Prostate gland (tissue), 2 donors: ENCODE data around the gene PMS1. TPM values are rescaled to one million over a fixed set of nuclear protein-coding genes. Genes with fewer than 3 reads are reported as not detected.

Source experiments
- DNase-seq: peaks from one replicate; pipeline ENCODE4 v3.0.0-alpha.2; 2019; ENCODE audit warnings: low spot score
- H3K27ac ChIP-seq, 2 donors: fragments of 200-600 bp; sonication (generic); 2 replicates each; pipeline ENCODE4 v1.5.1; 2017 to 2019
- H3K27me3 ChIP-seq: fragments of 200-600 bp; sonication (generic); replicated peaks from 2 replicates; pipeline ENCODE4 v1.5.1; 2019; ENCODE audit not compliant: insufficient read depth
- H3K36me3 ChIP-seq, 2 donors: fragments of 200-600 bp; sonication (generic); 1 replicate in 1 of 2; 2 replicates in 1 of 2; pipeline versions ENCODE4 v1.5.1 to v1.8.1; 2017 to 2019
- H3K4me1 ChIP-seq: fragments of 200-600 bp; sonication (generic); replicated peaks from 2 replicates; pipeline ENCODE4 v1.5.1; 2019
- H3K4me3 ChIP-seq, 2 donors: fragments of 200-600 bp; sonication (generic); 2 replicates each; pipeline ENCODE4 v1.5.1; 2017 to 2019
- H3K9me3 ChIP-seq: fragments of 200-600 bp; sonication (generic); 2 replicates; pipeline ENCODE4 v1.5.1; 2017
- CTCF ChIP-seq, 4 experiments: fragments of 200-600 bp in 2 of 4; fragments of 450-650 bp in 2 of 4; sonication (generic) in 2 of 4; IDR thresholded peaks; 1 replicate in 3 of 4; 2 replicates in 1 of 4; pipeline ENCODE4 v1.5.1; 2016 to 2019; ENCODE audit warnings: antibody characterized with exemption in 4 of 4, mild to moderate bottlenecking in 2 of 4, moderate library complexity in 2 of 4
- POLR2A ChIP-seq: fragments of 450-650 bp; IDR thresholded peaks from one replicate; pipeline ENCODE4 v1.6.1; 2016; ENCODE audit warnings: antibody characterized with exemption, mild to moderate bottlenecking
- POLR2AphosphoS5 ChIP-seq: sonication (generic); formaldehyde crosslinking; IDR thresholded peaks from one replicate; pipeline ENCODE4 v1.6.1; 2017; ENCODE audit warnings: antibody characterized with exemption
- WGBS: methylation state at CpG from one replicate; pipeline ENCODE4 v1.1.5; 2018; 5-methylcytosine and 5-hydroxymethylcytosine counted together
- intact Hi-C: fragments of 100-400 bp; cut with DNase I; formaldehyde crosslinking; loops from one replicate; pipeline ENCODE4 v1.14.2; 2022
- total RNA-seq, 2 donors: library from RNA; depleted of rRNA; stranded (reverse); fragments of >200 nt; gene quantifications; one replicate each; pipeline ENCODE4 v1.1.0, GENCODE V29; 2016

Gene PMS1
- total RNA-seq, 2 donors from 2014 or later, result 22.3 to 23.8 TPM

DNA sequence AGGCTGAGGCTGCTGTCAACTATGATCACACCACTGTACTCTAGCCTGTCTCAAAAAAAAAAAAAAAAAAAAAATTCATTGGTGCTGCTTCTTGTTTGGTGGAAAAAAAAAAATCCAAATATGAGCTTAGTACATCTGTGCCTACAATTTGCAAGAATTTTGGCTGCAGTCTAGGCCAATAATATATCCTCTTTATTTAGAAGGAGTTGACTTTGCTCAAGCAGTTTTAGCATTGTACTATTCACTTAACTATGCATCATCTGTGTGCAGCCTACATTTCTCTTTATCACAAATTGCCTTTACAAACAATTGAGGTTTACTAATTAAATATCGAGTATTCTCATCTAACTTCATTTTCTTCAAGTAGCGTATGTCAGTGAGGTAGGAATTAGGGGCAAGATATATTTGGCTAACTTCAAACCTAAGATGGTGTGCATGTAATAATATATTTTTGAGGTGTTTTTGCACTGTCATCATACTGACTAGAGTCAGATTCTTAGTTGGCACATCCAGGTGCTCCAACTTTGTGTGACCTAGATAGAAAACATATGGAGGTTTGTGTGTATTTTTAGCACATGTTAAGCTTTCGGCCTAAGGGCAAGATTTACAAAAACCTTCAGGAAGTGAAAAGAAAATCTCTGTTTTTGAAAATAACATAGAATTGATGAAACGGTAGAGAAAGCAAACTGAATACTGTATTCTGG lies 51.8 kb downstream of the PMS1 start:
- intact Hi-C loops, result no loop called here
- H3K27me3 ChIP-seq, result no peaks in the 10 kb centered on the region
- no peaks in the 10 kb centered on the region for H3K9me3 ChIP-seq
- no peaks in the 10 kb centered on the region for H3K36me3 ChIP-seq
- no peak overlapping the region for H3K27ac ChIP-seq
- H3K4me3 ChIP-seq, result no peak overlapping the region
- no peak for DNase-seq
- TF ChIP-seq POLR2A (no peak), CTCF (IDR thresholded peaks at IDR 0.05) (no peak), POLR2AphosphoS5 (no peak)
- 70% methylated on average over 4 of the region's 4 CpGs for WGBS
- no peaks in the 10 kb centered on the region for H3K4me1 ChIP-seq

DNA sequence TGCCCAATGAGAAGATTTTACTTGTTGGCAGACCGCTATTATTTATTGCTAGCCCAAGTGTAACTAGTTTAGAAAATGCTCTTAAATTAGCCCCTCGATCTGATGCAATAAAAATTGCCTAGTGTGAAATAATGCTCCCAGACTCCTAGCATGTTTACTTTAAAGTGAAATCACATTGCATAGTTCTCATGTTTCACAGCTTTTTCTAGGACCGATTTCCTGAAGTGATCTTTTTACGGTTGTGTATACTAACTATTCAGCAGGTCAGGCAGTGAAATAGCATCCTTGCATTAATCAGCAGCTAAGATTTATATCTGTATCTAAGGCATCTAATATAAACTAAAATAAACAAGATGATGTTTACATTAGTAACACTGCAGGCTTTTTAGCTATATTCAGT lies 52.4 kb downstream of the PMS1 start:
- DNase-seq, result no peak
- no peaks in the 10 kb centered on the region for H3K27me3 ChIP-seq
- WGBS, result 28% methylated on average over 4 of the region's 4 CpGs

DNA sequence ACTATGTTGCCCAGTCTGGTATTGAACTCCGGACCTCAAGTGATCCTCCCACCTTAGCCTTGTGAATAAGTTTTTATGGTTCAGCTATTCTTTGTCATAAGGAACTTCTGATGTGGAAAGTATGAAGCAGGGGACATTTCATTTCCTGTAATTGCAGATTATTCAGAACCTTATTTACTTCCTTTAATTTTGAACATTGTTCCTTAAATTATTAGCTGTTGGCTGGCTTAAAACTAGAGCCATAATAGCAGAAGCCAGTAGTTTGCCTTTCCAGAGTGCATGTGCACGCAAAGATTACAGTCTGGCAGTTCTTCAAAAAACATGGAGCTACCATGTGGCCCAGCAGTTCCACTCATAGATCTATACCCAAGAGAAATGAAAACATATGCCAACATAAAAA lies 53.1 kb downstream of the PMS1 start:
- no peak overlapping the region for H3K4me3 ChIP-seq
- 85% methylated on average over 2 of the region's 2 CpGs for WGBS
- H3K27ac ChIP-seq, result no peak overlapping the region
- TF ChIP-seq POLR2AphosphoS5 (no peak), CTCF (IDR thresholded peaks at IDR 0.05) (no peak), POLR2A (no peak)
- no peaks in the 10 kb centered on the region for H3K36me3 ChIP-seq
- no peaks in the 10 kb centered on the region for H3K4me1 ChIP-seq
- DNase-seq, result no peak
- no peaks in the 10 kb centered on the region for H3K9me3 ChIP-seq
- no peaks in the 10 kb centered on the region for H3K27me3 ChIP-seq
- intact Hi-C loops, result no loop called here

More for the DNA sequence above, 52.4 kb downstream of the PMS1 start:
- no peak for TF ChIP-seq POLR2A
- no peak for TF ChIP-seq POLR2AphosphoS5
- Histone ChIP-seq H3K4me3 (no peak overlapping the region), H3K27ac (no peak overlapping the region), H3K9me3 (no peaks in the 10 kb centered on the region), H3K4me1 (no peaks in the 10 kb centered on the region), H3K36me3 (no peaks in the 10 kb centered on the region)
- intact Hi-C loops, result no loop called here

- TF ChIP-seq POLR2AphosphoS5, result no peak
- TF ChIP-seq POLR2A, result no peak
- TF ChIP-seq CTCF (IDR thresholded peaks at IDR 0.05), result no peak
- Histone ChIP-seq H3K27me3 (no peaks in the 10 kb centered on the region), H3K9me3 (no peaks in the 10 kb centered on the region), H3K4me1 (no peaks in the 10 kb centered on the region), H3K4me3 (no peak overlapping the region), H3K36me3 (no peaks in the 10 kb centered on the region), H3K27ac (no peak overlapping the region)
- no peak for DNase-seq
- intact Hi-C loops, result no loop called here
Observed at GRCh38 chr2:189841019-189841418, 56.8 kb downstream of the PMS1 start.

- no peaks in the 10 kb centered on the region for H3K9me3 ChIP-seq
- intact Hi-C loops, result no loop called here
- TF ChIP-seq POLR2AphosphoS5 (no peak), POLR2A (no peak), CTCF (IDR thresholded peaks at IDR 0.05) (no peak)
- no peak for DNase-seq
- no peak overlapping the region for H3K27ac ChIP-seq
- H3K4me3 ChIP-seq, result no peak overlapping the region
- H3K36me3 ChIP-seq, result no peaks in the 10 kb centered on the region
- no peaks in the 10 kb centered on the region for H3K27me3 ChIP-seq
- 96% methylated on average over 2 of the region's 2 CpGs for WGBS
- H3K4me1 ChIP-seq, result no peaks in the 10 kb centered on the region
Observed at GRCh38 chr2:189848276-189848675, 64.0 kb downstream of the PMS1 start.
